GM18511 (cell line): Measurements from ENCODE around the gene FGFBP1.
"Not testable (repeated sequence)": the region's sequence is repeated elsewhere in the genome, so short reads cannot be mapped to it uniquely, and the experiment has no call there.

Source experiments
- ATAC-seq: cut with Tn5 transposase; IDR thresholded peaks from one replicate; pipeline ENCODE4 v1.9.1; 2021; ENCODE audit warnings: mild to moderate bottlenecking, moderate library complexity; ENCODE audit not compliant: unreplicated experiment

Gene FGFBP1

DNA sequence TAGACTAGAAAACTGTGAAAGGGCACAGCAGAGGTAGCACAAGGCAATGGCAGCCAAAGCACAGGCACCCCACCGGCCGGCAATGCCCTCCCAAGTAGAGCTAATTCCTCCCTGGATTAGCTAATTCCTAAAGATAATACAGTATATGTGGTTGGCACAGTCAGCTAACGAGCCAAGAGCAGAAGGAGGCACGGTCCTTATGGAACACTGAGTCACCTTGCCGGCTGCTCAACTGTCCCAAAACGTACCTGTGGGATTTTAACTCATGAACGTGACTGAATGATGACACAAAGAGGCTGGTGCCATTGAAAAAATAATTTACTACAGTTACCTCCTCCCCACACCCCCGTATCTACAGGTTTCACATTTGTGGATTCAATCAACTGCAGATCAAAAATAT is 9.1 kb upstream of the FGFBP1 start:
- no peak for ATAC-seq

DNA sequence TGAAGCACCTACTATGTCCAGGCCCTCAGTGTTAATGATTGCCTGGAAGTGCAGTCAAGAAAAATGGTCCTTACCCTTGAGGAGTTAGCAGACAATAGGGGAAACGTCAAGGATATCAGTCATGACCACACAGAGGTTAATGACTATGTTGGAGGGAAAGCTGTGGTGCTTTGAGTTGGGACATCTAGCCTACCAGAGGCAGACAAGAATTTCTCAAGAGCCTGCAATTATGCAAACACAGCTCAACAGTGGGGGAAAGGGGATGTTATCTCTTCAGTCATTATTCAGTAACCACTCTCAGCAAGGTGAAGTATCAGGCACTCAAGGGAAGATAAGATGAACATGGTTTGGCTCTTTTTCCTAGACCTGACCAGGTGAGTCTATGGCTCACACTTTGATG is 7.0 kb upstream of the FGFBP1 start:
- ATAC-seq: no peak

GRCh38 chr4:15944895-15945294 is 6.4 kb upstream of the FGFBP1 start:
- ATAC-seq: no peak

DNA sequence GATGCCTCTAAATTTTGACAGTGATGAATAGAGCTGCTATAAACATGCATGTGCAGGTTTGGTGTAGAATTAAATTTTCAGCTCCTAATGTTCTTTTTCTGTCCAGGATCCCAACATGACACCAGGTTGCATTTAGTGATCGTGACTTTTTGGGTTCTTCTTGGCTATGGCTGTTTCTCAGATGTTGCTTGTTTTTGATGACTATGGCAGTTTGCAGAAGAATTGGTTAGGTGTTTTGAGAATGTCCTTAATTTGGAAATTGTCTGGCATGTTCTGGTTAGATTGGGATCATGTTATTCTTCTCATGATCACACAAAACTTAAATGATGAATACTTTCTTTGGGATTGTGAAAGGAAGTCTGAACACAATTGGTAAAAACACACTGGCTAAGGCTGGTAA is 3.7 kb upstream of the FGFBP1 start:
- no peak for ATAC-seq

DNA sequence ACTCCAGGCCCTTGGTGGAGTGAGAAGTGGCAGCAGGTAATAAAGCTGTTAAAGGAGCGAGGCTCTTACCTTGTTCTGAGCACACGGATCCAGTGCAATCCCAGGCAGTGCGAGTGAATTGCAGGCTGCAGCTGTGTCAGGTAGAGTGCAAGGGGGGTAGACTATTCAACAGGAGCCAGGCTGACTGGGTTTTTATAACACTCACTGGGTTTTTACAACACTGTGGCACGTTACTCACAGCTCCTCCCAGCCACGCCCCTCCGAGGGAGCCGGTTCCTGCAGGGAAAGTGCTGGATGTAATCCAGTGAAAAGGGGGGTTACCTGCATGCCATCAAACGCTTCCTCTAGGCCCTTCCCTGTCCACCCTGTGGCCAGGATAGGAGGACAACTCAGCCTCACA is 358 bp downstream of the FGFBP1 start:
- no peak for ATAC-seq

- ATAC-seq: no peak
These were observed 2.0 kb downstream of the FGFBP1 start for GRCh38 chr4:15936495-15936894.

- no peak for ATAC-seq
These were observed 2.8 kb downstream of the FGFBP1 start for GRCh38 chr4:15935504-15936402.

DNA sequence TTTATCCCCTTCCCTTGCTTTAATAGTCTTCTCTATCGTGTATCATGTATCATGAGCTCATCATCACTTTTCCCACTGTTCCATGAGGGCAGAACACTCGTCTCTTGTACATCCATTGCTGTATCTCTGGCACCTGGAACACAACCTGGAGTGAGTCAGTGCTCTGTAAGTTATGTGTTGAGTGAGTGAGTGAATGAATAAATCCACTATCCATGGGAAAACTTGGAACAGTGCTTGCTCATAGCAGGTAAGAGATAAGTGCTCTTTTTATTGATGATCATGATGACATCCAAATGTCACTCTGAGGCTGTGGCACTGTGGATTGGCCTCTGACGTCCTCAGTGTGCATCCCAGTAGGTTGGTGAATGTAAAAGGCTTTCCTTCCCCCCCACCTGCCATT is 4.3 kb downstream of the FGFBP1 start:
- ATAC-seq: no peak

DNA sequence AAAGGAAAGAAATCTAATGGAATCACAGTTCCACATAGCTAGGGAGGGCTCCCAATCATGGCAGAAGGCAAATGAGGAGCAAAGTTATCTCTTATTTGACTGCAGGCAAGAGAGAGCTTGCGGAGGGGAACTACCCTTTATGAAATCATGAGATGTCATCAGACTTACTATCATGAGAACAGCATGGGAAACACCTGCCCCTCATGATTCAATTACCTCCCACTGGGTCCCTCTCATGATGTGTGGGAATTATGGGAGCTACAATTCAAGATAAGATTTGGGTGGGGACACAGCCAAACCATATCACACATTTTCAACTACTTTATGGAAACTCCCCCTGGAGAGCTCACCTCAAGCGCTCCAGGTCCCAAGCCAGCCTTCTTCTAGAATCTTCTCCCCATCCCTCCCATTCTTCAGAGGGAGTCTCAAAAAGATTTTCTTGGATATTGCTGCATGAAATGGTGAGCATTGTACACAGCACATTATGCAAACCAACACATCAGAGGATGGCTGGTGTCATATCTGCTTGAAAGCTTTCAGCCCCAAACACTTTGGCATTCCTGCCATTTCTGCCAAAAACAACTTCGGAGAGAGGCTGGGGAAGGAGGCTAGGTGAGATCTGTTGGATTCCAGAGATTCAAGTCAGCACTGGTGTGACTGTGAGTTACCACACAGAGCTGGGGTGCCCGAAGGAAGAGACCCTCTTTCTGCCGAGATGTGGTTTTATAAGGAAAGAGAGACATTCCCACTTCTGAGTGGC is 6.9 kb downstream of the FGFBP1 start:
- ATAC-seq: no peak

- no peak for ATAC-seq
These were observed 8.2 kb downstream of the FGFBP1 start for GRCh38 chr4:15930314-15930713.

DNA sequence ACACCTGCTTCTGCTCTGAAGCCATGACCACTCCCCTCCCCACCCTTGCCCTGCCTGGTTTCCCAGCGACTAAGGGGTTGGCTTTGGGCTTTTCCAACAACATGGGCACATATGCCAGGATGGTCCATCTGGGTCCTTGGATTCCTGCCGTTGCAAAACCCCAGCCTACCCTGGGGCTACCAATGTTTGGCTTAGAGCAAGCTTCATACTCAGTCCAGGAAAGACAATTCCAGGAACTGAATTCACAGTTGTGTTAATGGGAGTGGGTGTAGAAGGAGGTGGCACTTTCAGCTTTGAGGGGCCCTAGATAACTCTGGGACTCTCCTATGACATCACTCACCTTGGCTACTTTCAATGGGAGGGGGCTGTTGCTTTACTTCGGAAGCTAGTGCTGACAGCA is 9.0 kb downstream of the FGFBP1 start:
- no peak for ATAC-seq

GRCh38 chr4:15928883-15929282 is 9.7 kb downstream of the FGFBP1 start:
- no peak for ATAC-seq

GRCh38 chr4:15926486-15926885 is 12.1 kb downstream of the FGFBP1 start:
- ATAC-seq: no peak

- no peak for ATAC-seq
These were observed 12.7 kb downstream of the FGFBP1 start for GRCh38 chr4:15925830-15926229.

- no peak for ATAC-seq
These were observed 17.0 kb downstream of the FGFBP1 start for GRCh38 chr4:15921592-15921932.

DNA sequence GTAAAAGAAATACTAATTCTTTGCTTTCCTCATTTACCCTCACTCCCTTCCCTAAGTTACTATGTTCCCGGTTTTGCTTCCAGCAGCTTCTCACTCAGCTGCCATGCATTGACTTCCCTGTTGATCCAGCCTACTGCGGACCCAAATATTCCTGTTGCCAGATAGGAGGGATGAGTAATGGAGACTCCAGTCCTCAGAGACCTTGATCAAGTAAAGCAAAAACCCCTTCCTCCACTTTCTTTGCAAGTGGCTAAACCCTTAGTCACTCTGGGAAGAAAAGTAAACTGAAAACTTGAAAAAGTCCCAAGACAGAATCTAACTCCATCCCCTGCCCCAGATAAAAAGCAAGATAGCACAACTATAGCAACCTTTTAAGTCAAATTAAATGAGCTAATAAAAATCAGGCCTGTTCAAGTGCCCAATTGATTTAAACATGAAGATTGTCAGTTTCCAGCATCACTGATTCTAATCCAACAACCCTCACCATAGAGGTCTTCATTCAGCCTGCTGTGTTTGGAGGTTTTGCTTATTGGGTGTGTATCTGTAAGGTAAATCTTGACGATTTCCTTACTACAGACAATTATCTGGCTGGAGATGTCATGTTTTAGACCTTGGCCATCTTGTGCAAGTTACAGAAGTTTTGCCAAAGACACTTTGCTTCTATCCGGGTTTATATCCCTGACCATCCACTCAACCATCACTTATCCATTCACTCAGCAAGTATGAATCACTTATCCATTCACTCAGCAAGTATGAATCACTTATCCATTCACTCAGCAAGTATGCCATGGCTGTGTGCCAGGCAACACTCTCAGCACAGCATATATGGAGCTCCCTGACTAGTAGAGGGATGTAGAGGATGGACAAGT is 17.6 kb downstream of the FGFBP1 start:
- ATAC-seq: no peak

- no peak for ATAC-seq
These were observed 19.9 kb downstream of the FGFBP1 start for GRCh38 chr4:15918484-15919129.

- ATAC-seq: no peak
These were observed 21.2 kb downstream of the FGFBP1 start for GRCh38 chr4:15917297-15917696.

DNA sequence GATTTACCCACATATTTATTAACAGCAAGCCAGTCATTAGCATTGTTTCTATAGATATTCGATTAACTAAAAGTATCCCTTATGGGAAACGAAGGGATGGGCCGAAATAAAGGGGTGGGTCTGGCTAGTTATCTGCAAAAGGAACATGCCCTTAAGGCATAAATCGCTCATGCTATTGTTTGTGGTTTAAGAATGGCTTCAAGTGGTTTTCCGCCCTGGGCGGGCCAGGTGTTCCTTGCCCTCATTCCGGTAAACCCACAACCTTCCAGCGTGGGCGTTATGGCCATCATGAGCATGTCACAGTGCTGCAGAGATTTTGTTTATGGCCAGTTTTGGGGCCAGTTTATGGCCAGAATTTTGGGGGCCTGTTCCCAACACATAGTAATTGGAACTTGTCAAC is 22.2 kb downstream of the FGFBP1 start:
- not testable (repeated sequence) for ATAC-seq

GRCh38 chr4:15914736-15915135 is 23.8 kb downstream of the FGFBP1 start:
- no peak for ATAC-seq

GRCh38 chr4:15914291-15914690 is 24.2 kb downstream of the FGFBP1 start:
- no peak for ATAC-seq
